ENCODE results near the gene PACSIN1.

Gene PACSIN1

DNA sequence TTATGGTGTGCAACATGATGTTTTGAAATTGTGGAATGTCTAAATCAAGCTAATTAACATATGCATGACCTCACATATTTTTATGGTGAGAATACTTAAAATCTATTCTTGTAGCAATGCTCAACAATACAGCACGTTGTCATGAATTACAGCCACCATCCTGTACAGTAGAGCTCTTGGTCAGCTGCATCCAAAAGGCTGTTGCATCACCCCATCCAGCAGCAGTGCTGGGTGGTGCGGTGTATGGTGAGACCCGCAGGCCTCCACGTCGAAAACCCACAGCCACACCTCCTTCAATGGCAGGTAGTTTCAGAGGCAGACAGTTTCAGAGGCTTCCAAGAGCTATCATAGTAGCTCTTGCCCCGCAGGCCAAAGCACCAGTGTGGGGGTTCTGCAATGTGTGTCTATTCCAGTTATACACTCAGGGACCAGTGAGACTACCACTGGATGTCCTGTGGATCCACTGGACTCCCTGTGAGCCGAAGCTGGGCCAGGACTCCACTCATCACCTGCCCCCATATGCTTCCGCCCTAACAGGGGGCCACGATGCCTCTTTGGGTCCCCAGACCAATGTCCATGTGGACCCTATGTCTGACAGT lies 23.4 kb downstream of the PACSIN1 start:
- peaks cover 0 to 43% (median 25%) of the 10 kb centered on the region in 4 experiments for H3K4me1 ChIP-seq (ENCODE audit: control extremely low read depth in 1 of 4, control insufficient read depth in 4 of 4, insufficient read depth in 4 of 4, low read length in 3 of 4)
- no peaks in the 10 kb centered on the region for H3K36me3 ChIP-seq (ENCODE audit: control insufficient read depth in 4 of 4, insufficient read depth in 4 of 4, low read length in 3 of 4)
- DNase-seq, result no peak
- H3K27ac ChIP-seq (ENCODE audit: insufficient read depth in 1 of 2, low read depth in 1 of 2, low read length in 2 of 2, poor library complexity in 1 of 2, severe bottlenecking in 2 of 2), result no peak overlapping the region
- ChIA-PET POLR2A (interaction anchor here (0.6 kb wide), 2 partner anchors 84 to 209 kb away, joined by 3 to 6 read pairs; no protein-coding TSS in a partner anchor), CTCF (interaction anchor here (1.0 to 1.3 kb wide), 3 partner anchors 20 to 326 kb away, joined by 3 to 4 read pairs (median 3); no protein-coding TSS in a partner anchor)
- no peaks in the 10 kb centered on the region for H3K9me3 ChIP-seq (ENCODE audit: control extremely low read depth in 1 of 5, control insufficient read depth in 4 of 5, insufficient read depth in 2 of 5, low read depth in 1 of 5, low read length in 4 of 5)
- no peak overlapping the region for H3K4me3 ChIP-seq (ENCODE audit: control insufficient read depth in 1 of 7, extremely low read depth in 1 of 7, insufficient read depth in 4 of 7, low read depth in 2 of 7, low read length in 6 of 7)
- H3K27me3 ChIP-seq (replicated peaks in 2 of 5; ENCODE audit: control insufficient read depth in 4 of 5, insufficient read depth in 5 of 5, low read length in 4 of 5), result no peaks in the 10 kb centered on the region
- WGBS (ENCODE audit: insufficient coverage), result 97% methylated on average over 8 of the region's 9 CpGs

DNA sequence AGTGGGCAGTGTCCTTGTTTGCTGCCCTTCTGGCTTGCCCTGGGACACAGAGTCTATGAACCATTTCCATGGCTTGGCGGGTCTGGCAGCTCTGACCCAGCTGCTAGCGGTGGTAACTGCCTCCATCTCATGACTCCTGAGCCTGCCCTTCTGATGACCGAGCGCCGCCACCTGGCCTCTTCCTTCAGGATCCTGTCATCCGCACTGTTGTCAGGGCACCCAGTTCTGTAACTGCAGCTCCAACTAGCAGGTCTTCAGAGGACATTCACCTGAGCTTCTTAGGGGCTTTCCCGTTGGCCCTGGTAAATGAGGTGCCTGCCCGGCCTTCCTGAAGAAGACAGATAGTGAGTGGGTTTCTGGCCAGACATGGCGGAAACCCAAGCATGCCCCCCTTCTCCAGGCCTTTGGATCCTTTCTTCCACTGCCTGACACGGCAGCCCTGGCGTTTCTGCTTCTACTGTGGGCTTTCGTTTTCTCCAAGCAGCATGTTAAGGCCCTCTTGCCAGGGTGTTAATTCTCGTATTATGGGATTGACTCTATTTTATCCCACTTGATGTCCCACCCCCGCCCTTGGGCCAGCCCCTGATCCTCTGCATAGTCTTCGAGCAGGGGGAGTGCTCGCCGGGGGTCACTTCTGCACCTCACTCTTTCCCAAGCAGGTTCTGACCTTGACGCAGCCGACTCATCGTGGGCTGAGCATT lies 24.7 kb downstream of the PACSIN1 start:
- 95% methylated on average over 20 of the region's 20 CpGs for WGBS (ENCODE audit: insufficient coverage)
- H3K4me3 ChIP-seq (ENCODE audit: control insufficient read depth in 1 of 7, extremely low read depth in 1 of 7, insufficient read depth in 4 of 7, low read depth in 2 of 7, low read length in 6 of 7), result no peak overlapping the region
- no peaks in the 10 kb centered on the region for H3K9me3 ChIP-seq (ENCODE audit: control extremely low read depth in 1 of 5, control insufficient read depth in 4 of 5, insufficient read depth in 2 of 5, low read depth in 1 of 5, low read length in 4 of 5)
- no peaks in the 10 kb centered on the region for H3K36me3 ChIP-seq (ENCODE audit: control insufficient read depth in 4 of 4, insufficient read depth in 4 of 4, low read length in 3 of 4)
- H3K27ac ChIP-seq (ENCODE audit: insufficient read depth in 1 of 2, low read depth in 1 of 2, low read length in 2 of 2, poor library complexity in 1 of 2, severe bottlenecking in 2 of 2), result no peak overlapping the region
- ChIA-PET CTCF (interaction anchor here (1.1 kb wide), 1 partner anchor 23 kb away, joined by 4 read pairs; no protein-coding TSS in a partner anchor), POLR2A (interaction anchor here (0.5 kb wide), 1 partner anchor 847 kb away, joined by 3 read pairs; no protein-coding TSS in a partner anchor)
- no peak for DNase-seq
- no peaks in the 10 kb centered on the region for H3K27me3 ChIP-seq (replicated peaks in 2 of 5; ENCODE audit: control insufficient read depth in 4 of 5, insufficient read depth in 5 of 5, low read length in 4 of 5)
- peaks cover 0 to 32% (median 16%) of the 10 kb centered on the region in 4 experiments for H3K4me1 ChIP-seq (ENCODE audit: control extremely low read depth in 1 of 4, control insufficient read depth in 4 of 4, insufficient read depth in 4 of 4, low read length in 3 of 4)

DNA sequence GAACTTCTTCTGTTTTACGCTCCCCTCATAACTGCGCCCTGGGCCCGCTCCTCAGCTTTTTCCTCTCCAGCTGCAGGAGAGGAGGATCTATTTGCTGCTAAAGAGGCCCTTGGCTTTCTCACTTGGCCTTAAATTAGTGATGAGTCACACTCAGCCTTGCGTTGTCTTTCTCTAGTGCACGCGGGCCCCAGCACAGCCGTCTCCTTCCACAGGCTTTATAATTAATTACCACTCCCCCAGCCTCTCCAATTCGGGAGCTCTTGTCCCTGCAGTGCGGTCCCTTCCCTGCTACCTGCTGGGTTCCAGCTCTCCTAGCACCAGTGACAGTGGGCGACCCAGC lies 25.2 kb downstream of the PACSIN1 start:
- 53% methylated on average over 9 of the region's 10 CpGs for WGBS (ENCODE audit: insufficient coverage)
- no peaks in the 10 kb centered on the region for H3K36me3 ChIP-seq (ENCODE audit: control insufficient read depth in 4 of 4, insufficient read depth in 4 of 4, low read length in 3 of 4)
- H3K27ac ChIP-seq (ENCODE audit: insufficient read depth in 1 of 2, low read depth in 1 of 2, low read length in 2 of 2, poor library complexity in 1 of 2, severe bottlenecking in 2 of 2), result no peak overlapping the region
- no peaks in the 10 kb centered on the region for H3K9me3 ChIP-seq (ENCODE audit: control extremely low read depth in 1 of 5, control insufficient read depth in 4 of 5, insufficient read depth in 2 of 5, low read depth in 1 of 5, low read length in 4 of 5)
- peak in 2 of 3 donors; percentile 40 to 51 for DNase-seq
- H3K27me3 ChIP-seq (replicated peaks in 2 of 5; ENCODE audit: control insufficient read depth in 4 of 5, insufficient read depth in 5 of 5, low read length in 4 of 5), result no peaks in the 10 kb centered on the region
- ChIA-PET POLR2A (no interaction called here), CTCF (interaction anchor here (1.3 kb wide), 1 partner anchor 36 kb away, joined by 3 read pairs; no protein-coding TSS in a partner anchor)
- H3K4me1 ChIP-seq (ENCODE audit: control extremely low read depth in 1 of 4, control insufficient read depth in 4 of 4, insufficient read depth in 4 of 4, low read length in 3 of 4), result peaks cover 0 to 29% (median 13%) of the 10 kb centered on the region in 4 experiments
- H3K4me3 ChIP-seq (ENCODE audit: control insufficient read depth in 1 of 7, extremely low read depth in 1 of 7, insufficient read depth in 4 of 7, low read depth in 2 of 7, low read length in 6 of 7), result no peak overlapping the region

DNA sequence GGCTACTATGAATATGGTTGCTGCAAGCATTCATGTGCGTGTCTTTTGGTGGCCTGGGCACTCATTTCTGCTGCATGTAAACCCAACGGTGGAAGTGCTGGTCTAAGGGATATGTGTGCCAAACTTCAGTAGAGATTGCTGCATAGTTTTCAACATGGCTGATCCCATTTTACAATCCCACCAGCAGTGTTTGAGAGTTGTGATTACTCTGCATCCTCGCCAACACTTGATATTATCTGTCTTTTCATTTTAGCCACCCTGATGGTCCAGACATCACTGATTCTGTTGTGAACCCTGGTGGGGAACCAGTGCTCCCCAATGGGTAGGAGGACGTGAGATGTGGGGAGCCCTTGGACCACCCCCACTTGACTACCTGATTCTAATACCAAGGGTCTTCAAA lies 27.5 kb downstream of the PACSIN1 start:
- no peaks in the 10 kb centered on the region for H3K36me3 ChIP-seq (ENCODE audit: control insufficient read depth in 4 of 4, insufficient read depth in 4 of 4, low read length in 3 of 4)
- no peak overlapping the region for H3K4me3 ChIP-seq (ENCODE audit: control insufficient read depth in 1 of 7, extremely low read depth in 1 of 7, insufficient read depth in 4 of 7, low read depth in 2 of 7, low read length in 6 of 7)
- CTCF ChIA-PET, result interaction anchor here (1.0 to 1.5 kb wide), 2 partner anchors 15 to 42 kb away, joined by 3 read pairs; no protein-coding TSS in a partner anchor
- H3K27ac ChIP-seq (ENCODE audit: insufficient read depth in 1 of 2, low read depth in 1 of 2, low read length in 2 of 2, poor library complexity in 1 of 2, severe bottlenecking in 2 of 2), result no peak overlapping the region
- DNase-seq, result no peak
- no peaks in the 10 kb centered on the region for H3K9me3 ChIP-seq (ENCODE audit: control extremely low read depth in 1 of 5, control insufficient read depth in 4 of 5, insufficient read depth in 2 of 5, low read depth in 1 of 5, low read length in 4 of 5)
- H3K27me3 ChIP-seq (replicated peaks in 2 of 5; ENCODE audit: control insufficient read depth in 4 of 5, insufficient read depth in 5 of 5, low read length in 4 of 5), result no peaks in the 10 kb centered on the region
- 100% methylated on average over 3 of the region's 4 CpGs for WGBS (ENCODE audit: insufficient coverage)
- POLR2A ChIA-PET, result no interaction called here
- H3K4me1 ChIP-seq (ENCODE audit: control extremely low read depth in 1 of 4, control insufficient read depth in 4 of 4, insufficient read depth in 4 of 4, low read length in 3 of 4), result peaks cover 0 to 18% (median 7%) of the 10 kb centered on the region in 4 experiments

DNA sequence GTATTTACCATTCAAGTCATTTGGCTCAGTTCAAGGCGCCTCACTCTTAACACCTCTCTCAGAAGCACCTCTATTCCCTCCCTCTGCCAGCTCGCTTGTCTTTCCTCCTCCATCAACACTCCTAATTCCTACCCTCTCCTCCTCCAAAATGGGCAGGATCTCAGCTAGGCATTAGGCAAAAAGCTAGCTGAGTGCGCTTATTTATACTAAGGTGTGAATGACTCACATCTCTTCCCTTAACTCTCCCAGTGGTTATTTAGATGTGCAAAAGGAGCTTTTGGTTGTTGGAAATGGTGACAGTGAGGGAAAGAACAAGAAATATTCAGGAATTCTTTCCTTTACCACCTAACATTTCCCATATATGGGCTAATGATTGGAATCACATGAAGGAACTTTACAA lies 29.1 kb downstream of the PACSIN1 start:
- H3K27ac ChIP-seq (ENCODE audit: insufficient read depth in 1 of 2, low read depth in 1 of 2, low read length in 2 of 2, poor library complexity in 1 of 2, severe bottlenecking in 2 of 2), result no peak overlapping the region
- H3K4me3 ChIP-seq (ENCODE audit: control insufficient read depth in 1 of 7, extremely low read depth in 1 of 7, insufficient read depth in 4 of 7, low read depth in 2 of 7, low read length in 6 of 7), result no peak overlapping the region
- ChIA-PET POLR2A (no interaction called here), CTCF (interaction anchor here (0.8 to 1.5 kb wide), 2 partner anchors 13 to 40 kb away, joined by 3 read pairs; no protein-coding TSS in a partner anchor)
- DNase-seq, result no peak
- H3K4me1 ChIP-seq (ENCODE audit: control extremely low read depth in 1 of 4, control insufficient read depth in 4 of 4, insufficient read depth in 4 of 4, low read length in 3 of 4), result peaks cover 0 to 13% (median 7%) of the 10 kb centered on the region in 4 experiments
- H3K9me3 ChIP-seq (ENCODE audit: control extremely low read depth in 1 of 5, control insufficient read depth in 4 of 5, insufficient read depth in 2 of 5, low read depth in 1 of 5, low read length in 4 of 5), result peaks cover 0 to 5% (median 0%) of the 10 kb centered on the region in 5 experiments
- no peaks in the 10 kb centered on the region for H3K27me3 ChIP-seq (replicated peaks in 2 of 5; ENCODE audit: control insufficient read depth in 4 of 5, insufficient read depth in 5 of 5, low read length in 4 of 5)
- 100% methylated on average over 2 of the region's 3 CpGs for WGBS (ENCODE audit: insufficient coverage)
- H3K36me3 ChIP-seq (ENCODE audit: control insufficient read depth in 4 of 4, insufficient read depth in 4 of 4, low read length in 3 of 4), result no peaks in the 10 kb centered on the region

DNA sequence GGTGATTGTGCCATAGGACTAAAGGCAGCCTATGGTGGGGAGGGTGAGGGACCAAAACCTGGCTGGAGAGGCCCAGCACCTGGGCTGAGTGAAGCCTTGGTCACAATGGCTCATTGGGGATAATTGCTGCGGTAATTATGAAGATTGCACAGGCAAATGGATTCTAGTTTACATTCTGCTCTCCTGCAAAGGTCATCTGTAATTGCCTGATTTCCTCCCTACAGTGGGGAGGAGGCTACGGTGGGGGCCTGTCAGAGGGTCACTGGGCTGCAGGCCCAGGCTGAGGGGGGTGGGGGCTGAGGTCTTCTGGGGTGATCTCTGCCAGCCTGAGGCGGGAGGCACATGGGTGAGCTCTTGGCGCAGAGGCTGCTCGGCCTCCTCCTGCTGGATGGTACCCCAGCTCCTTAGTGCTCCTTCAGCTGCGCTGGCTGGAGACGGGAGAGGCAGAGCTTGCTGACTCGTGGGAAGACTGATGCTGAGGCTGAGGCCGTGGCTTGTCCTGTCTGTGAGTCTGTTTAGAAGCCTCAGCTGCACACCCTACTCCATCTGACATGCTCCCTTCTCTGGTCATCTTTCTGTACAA lies 30.3 kb downstream of the PACSIN1 start:
- ChIA-PET POLR2A (no interaction called here), CTCF (interaction anchor here (0.6 kb wide), 1 partner anchor 160 kb away, joined by 3 read pairs; no protein-coding TSS in a partner anchor)
- Histone ChIP-seq H3K27ac (ENCODE audit: insufficient read depth in 1 of 2, low read depth in 1 of 2, low read length in 2 of 2, poor library complexity in 1 of 2, severe bottlenecking in 2 of 2) (no peak overlapping the region), H3K9me3 (ENCODE audit: control extremely low read depth in 1 of 5, control insufficient read depth in 4 of 5, insufficient read depth in 2 of 5, low read depth in 1 of 5, low read length in 4 of 5) (peaks cover 0 to 15% (median 8%) of the 10 kb centered on the region in 5 experiments), H3K4me3 (ENCODE audit: control insufficient read depth in 1 of 7, extremely low read depth in 1 of 7, insufficient read depth in 4 of 7, low read depth in 2 of 7, low read length in 6 of 7) (no peak overlapping the region), H3K4me1 (ENCODE audit: control extremely low read depth in 1 of 4, control insufficient read depth in 4 of 4, insufficient read depth in 4 of 4, low read length in 3 of 4) (peaks cover 0 to 4% (median 2%) of the 10 kb centered on the region in 4 experiments), H3K36me3 (ENCODE audit: control insufficient read depth in 4 of 4, insufficient read depth in 4 of 4, low read length in 3 of 4) (no peaks in the 10 kb centered on the region), H3K27me3 (replicated peaks in 2 of 5; ENCODE audit: control insufficient read depth in 4 of 5, insufficient read depth in 5 of 5, low read length in 4 of 5) (no peaks in the 10 kb centered on the region)
- 84% methylated on average over 8 of the region's 9 CpGs for WGBS (ENCODE audit: insufficient coverage)
- no peak for DNase-seq

DNA sequence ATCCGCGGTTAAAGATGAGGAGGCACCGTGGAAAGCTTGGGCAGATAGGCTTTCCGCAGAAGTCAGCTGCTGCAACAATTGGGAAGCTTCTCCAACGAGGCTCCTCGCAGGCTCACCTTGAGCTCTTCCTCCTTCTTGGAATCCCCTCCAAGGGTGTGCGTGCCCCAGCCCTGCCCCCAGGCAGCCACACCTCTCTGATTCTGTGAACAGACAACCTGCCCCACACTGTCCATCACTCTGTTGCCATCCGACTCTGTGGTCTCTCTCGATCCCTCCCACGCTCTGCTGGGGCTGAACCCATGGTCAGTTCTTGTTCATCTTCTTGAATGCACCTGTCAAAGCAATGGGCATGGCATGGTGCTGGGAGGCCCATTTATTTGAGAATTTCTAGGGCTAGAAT lies 31.5 kb downstream of the PACSIN1 start:
- Histone ChIP-seq H3K27me3 (replicated peaks in 2 of 5; ENCODE audit: control insufficient read depth in 4 of 5, insufficient read depth in 5 of 5, low read length in 4 of 5) (no peaks in the 10 kb centered on the region), H3K4me3 (ENCODE audit: control insufficient read depth in 1 of 7, extremely low read depth in 1 of 7, insufficient read depth in 4 of 7, low read depth in 2 of 7, low read length in 6 of 7) (no peak overlapping the region), H3K4me1 (ENCODE audit: control extremely low read depth in 1 of 4, control insufficient read depth in 4 of 4, insufficient read depth in 4 of 4, low read length in 3 of 4) (no peaks in the 10 kb centered on the region), H3K9me3 (ENCODE audit: control extremely low read depth in 1 of 5, control insufficient read depth in 4 of 5, insufficient read depth in 2 of 5, low read depth in 1 of 5, low read length in 4 of 5) (peaks cover 0 to 18% (median 9%) of the 10 kb centered on the region in 5 experiments), H3K27ac (ENCODE audit: insufficient read depth in 1 of 2, low read depth in 1 of 2, low read length in 2 of 2, poor library complexity in 1 of 2, severe bottlenecking in 2 of 2) (no peak overlapping the region), H3K36me3 (ENCODE audit: control insufficient read depth in 4 of 4, insufficient read depth in 4 of 4, low read length in 3 of 4) (no peaks in the 10 kb centered on the region)
- CTCF ChIA-PET, result no interaction called here
- WGBS (ENCODE audit: insufficient coverage), result 95% methylated on average over 7 of the region's 10 CpGs
- DNase-seq, result no peak
- POLR2A ChIA-PET, result no interaction called here
